HG02610 (cell line): ENCODE data around the gene SDE2.
A peak's percentile ranks its signal among the peaks of the same experiment; 100 is the strongest.

Experiments
- ATAC-seq: cut with Tn5 transposase; IDR thresholded peaks from one replicate; pipeline ENCODE4 v1.9.1; 2021; ENCODE audit warnings: mild to moderate bottlenecking, moderate library complexity; ENCODE audit not compliant: unreplicated experiment

Gene SDE2

DNA sequence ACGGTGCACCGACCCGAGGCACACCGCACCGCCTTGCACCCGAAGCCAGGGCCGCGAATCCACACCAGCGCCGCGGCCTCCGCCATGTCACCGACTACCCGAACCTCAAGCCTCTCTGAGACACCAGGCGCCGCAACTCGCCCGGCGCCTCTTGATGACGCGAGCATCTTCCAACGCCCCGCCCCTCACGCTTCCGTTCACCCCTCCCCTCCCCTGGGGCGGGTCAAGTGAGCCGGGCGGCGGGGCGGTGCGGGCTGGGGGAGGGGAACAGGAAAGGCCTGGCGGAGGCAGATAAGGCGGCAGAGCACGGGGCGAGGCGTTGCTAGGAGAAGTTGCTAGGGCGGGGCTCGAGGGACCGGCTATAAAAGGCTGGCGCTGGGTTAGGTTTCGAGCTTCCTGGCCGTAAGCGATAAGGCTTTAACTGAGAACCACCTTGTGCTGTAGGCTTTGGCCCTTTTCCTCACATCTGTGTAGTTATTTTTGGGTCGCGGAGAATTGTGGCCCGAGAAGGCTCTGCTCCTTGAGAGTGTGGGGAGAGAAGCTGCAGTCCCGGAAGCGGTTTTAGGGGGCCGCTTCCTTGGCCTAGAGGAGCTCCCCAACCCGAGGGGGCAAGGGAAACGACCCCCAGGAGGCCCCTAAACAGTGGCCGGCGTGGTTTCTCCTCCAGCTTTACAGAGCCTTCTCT is at the start of gene SDE2:
SDE2 (minus strand) TSS at position 117 of the 685 bp plus-strand sequence; CDS start at position 86, 31 bp downstream.
- ATAC-seq = peak; percentile 82

- no peak for ATAC-seq
Observed at GRCh38 chr1:226048886-226049285, 49.7 kb upstream of the SDE2 start.

GRCh38 chr1:226047495-226047894 is 48.4 kb upstream of the SDE2 start:
- no peak for ATAC-seq

DNA sequence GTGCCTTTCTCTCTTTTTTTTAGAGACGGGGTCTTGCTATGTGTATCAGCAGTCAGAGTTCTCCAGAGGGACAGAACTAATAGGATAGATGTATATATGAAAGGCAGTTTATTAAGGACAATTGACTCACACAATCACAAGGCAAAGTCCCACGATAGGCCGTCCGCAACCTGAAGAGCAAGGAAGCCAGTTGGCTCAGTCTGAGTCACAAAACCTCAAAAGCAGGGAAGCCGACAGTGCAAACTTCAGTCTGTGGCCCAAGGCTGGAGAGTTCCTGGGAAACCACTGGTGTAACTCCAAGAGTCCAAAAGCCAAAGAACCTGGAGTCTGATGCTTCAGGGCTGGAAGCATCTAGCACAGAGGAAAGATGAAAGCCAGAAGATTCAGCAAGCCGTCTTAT is 47.1 kb upstream of the SDE2 start:
- ATAC-seq = no peak

DNA sequence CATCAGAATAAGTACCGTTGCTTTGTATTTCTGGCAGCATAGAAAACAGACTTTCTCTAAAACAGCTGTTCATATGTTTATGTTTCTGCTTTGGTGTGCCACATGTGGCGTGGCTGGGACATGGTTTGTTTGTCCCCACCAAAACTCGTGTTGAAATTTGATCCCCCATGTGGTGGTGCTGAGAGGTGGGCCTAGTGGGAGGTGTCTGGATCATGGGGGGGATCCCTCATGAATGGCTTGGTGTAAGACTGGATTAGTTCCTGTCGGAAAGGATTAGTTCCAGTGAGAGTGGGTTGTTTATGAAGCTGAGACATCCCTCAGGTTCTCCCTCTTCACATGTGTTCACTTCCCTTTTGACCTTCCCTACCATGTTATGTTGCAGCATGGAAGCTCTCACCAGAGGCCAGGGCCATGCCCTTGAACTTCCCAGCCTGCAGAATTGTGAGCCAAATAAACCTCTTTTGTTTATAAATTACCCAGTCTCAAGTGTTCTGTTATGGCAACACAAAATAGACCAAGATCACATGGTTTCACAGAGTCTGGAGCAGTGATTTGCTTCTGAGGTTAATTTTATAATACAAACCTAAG is 45.5 kb upstream of the SDE2 start:
- ATAC-seq = no peak

GRCh38 chr1:226041419-226041818 is 42.3 kb upstream of the SDE2 start:
- no peak for ATAC-seq

GRCh38 chr1:226038661-226039060 is 39.5 kb upstream of the SDE2 start:
- ATAC-seq = no peak

DNA sequence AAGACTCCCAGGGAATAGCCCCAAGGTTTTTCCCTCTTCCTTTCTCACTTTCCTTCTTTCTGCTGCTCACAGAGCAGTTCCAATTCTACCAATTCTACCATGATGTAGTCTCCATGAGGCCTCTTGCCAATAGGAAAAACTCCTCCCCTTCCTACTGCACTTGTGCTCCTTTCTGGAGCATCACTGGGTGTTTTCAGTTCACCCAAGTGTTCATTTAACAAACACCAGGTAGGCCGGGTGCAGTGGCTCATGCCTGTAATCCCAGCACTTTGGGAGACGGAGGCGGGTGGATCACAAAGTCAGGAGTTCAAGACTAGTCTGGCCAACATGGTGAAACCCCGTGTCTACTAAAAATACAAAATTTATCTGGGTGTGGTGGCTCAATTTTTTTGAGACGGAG is 36.8 kb upstream of the SDE2 start:
- ATAC-seq = no peak

- ATAC-seq = no peak
Observed at GRCh38 chr1:226034482-226034881, 35.3 kb upstream of the SDE2 start.

DNA sequence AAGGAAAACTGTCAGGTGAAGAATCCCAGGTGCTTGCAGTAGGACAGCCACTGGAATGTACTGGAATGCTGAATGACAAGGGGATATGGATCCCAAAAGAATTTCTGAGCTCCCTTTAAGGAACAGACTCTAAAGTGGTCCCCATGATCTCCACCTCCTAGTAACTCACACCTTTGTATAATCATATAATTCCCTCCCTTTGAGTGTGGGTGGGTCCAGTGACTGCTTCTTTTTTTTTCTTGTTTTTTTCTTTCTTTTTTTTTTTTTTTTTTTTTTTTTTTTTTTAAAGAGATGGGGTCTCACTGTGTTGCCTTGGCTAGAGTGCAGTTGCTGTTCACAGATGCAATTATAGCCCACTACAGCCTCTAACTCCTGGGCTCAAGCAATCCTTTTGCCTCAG is 34.8 kb upstream of the SDE2 start:
- no peak for ATAC-seq

- ATAC-seq = no peak
Observed at GRCh38 chr1:226033582-226033981, 34.4 kb upstream of the SDE2 start.

DNA sequence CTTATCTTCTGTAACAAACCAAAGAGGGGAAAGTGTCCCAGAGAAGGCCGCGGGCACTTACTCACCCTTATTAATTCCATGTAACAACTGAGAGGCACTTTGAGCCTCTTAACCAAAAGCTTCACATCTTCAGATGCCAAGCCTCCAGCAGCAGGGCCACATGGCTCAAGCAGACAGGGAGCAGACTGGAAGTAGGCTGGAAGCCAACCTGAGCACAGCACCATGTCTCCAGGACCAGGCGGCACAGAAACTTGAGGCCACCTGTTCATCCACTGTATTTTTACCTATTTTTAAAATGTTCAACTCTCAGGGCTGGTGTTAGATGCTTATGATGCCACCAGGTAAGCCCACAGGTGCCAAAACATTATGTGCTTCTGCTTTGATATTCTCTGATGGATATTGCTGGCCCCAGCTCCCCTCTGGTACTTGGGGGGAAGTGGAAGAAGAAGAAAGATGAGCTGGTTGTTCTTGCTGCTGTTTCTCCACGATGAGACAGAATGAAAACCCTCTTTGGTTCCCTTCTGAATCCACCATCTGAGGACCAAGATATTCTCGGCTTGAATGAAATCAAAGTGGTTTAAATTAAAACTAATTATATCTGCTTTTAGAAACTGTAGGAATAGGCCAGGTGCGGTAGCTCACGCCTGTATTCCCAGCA is 30.6 kb upstream of the SDE2 start:
- ATAC-seq = no peak

- ATAC-seq = peak; percentile 84
Observed at GRCh38 chr1:226029093-226029496, 30.0 kb upstream of the SDE2 start.

DNA sequence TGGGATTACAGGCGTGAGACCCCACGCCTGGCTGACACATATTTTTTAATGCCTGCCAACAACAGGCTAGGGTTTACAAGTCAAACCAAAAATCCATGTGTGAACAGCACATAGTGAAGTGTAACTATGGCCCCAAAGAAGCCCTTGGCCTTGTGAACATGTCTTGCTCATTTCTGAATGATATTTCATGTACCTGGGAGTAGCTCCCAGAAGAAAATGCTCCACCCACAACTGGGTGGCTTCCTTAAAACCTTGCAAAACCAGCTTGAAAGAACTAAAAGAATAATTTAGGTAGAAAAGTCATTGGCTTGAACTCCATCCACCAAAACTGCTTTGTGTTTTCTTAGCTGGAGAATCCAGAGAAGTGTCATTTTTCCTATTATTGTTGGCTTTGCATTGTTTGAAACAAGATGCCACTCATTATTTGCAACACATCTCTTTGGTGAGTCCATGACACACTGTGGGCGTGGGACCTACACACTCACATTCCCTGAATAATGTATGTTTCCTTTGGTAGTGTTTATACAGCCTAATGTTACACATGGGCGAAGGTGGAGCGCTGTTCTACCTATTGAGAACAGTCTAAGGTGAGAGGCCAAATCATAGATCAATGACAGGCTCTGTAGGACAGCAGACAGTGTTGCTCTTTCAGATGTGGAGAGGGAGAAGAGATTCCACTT is 28.5 kb upstream of the SDE2 start:
- no peak for ATAC-seq

GRCh38 chr1:226026833-226027232 is 27.7 kb upstream of the SDE2 start:
- ATAC-seq = no peak

DNA sequence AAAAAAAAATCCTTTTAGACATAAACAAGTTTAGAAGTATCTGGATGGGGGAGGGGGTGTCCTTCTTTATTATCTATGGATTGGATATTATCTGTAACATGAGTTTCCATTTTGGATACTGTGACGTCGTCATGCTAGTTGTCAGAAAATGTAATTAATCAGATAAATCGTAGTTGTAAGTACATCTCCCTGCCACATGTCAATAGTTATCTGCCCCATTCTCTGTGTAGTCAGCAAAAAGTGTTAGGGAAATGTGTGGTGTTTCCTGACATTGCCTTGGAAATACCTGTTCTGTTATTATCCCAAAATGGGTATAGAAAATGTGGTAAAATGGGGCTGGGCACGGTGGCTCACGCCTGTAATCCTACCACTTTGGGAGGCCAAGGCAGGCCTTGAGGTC is 24.6 kb upstream of the SDE2 start:
- no peak for ATAC-seq

GRCh38 chr1:226021801-226022200 is 22.7 kb upstream of the SDE2 start:
- no peak for ATAC-seq

DNA sequence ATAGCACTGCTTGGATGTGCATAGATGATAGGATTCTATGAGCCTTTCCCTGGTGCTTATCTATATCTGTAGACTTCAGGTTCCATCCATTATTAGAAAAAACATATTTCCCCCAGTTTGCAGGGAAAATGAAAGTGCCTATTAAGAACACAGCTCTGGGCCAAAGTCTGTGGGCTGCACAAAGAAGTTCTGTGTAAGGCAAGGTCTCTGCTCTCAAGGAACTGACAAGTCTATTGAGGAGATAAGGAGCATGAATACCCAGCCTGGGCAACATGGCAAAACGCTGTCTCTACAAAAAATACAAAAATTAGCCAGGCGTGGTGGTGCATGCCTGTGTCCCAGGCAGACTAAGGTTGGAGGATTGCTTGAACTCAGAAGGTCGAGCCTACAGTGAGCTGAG is 22.3 kb upstream of the SDE2 start:
- ATAC-seq = no peak

- ATAC-seq = no peak
Observed at GRCh38 chr1:226019572-226019971, 20.4 kb upstream of the SDE2 start.

GRCh38 chr1:226017070-226017469 is 17.9 kb upstream of the SDE2 start:
- no peak for ATAC-seq

DNA sequence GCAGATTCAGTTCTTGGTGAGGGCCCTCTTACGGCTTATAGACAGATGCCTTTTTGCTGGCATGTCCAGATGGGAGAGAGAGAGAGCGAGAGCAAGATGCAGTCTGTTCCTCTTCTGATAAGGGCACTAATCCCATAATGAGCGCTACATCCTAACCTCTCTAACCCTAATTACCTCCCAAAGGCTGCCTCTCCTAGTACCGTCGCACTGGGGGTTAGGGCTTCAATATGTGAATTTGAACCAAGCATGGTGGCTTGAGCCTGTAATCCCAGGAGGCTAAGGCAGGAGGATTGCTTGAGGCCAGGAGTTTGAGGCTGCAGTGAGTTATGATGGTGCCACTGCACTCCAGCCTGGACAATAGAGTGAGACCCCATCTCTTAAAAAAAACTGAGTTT is 10.5 kb upstream of the SDE2 start:
- ATAC-seq = no peak
